Ramos (cell line): ENCODE results near the gene TIGIT.

Experiments used
- in situ Hi-C: fragments of 300-500 bp; cut with MboI; formaldehyde crosslinking; loops from one replicate; pipeline ENCODE4 v1.14.3; 2022; ENCODE audit warnings: low sequenced_read_pairs; ENCODE audit not compliant: unreplicated experiment

The TIGIT gene

DNA sequence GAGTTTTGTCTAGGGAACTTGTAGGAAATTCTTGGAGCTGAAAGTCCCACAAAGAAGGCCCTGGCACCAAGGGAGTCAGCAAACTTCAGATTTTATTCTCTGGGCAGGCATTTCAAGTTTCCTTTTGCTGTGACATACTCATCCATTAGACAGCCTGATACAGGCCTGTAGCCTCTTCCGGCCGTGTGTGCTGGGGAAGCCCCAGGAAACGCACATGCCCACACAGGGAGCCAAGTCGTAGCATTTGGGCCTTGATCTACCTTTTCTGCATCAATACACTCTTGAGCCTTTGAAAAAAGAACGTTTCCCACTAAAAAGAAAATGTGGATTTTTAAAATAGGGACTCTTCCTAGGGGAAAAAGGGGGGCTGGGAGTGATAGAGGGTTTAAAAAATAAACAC, 15.0 kb downstream of the TIGIT start:
- in situ Hi-C loops: no loop called here

DNA sequence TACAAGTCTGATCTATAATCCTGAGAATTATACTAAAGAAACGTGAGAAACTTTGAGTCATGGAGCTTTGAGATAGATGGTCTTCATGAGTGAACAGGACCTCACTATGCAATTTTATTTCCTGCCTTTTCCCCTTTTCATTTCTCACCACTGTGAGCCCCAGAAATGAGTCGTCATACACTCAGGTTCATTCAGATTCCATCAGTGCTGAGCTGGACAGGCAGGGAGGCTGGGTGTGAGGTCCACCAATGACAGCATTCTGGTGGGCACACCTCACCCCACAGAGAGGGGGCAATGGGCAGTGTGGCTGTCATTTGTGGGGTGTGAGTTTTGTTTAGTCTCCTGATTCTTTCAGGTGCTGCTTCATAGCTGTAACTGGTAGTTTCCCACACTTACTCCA, 16.9 kb downstream of the TIGIT start:
- in situ Hi-C loops: no loop called here

DNA sequence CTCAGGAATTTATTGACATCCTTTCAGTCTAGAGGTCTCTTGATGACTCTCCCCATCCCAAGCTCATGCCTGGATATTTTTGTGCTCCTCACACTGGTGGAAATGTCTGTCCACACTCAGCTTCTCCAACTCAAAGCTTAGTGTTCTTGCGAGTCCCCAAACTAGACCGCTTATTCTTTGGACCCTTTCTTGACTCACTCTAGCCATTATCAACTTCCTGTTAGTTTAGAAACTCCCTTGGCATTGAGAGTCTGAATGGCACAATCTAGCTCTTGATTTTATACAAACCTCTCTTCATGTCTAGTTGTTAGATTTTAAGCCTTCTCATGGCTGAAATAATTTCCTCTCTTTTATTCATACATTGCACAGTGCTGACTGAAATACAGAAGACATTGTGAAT, 19.6 kb downstream of the TIGIT start:
- in situ Hi-C loops: no loop called here

GRCh38 chr3:114314282-114314681, 20.5 kb downstream of the TIGIT start:
- in situ Hi-C loops: no loop called here

DNA sequence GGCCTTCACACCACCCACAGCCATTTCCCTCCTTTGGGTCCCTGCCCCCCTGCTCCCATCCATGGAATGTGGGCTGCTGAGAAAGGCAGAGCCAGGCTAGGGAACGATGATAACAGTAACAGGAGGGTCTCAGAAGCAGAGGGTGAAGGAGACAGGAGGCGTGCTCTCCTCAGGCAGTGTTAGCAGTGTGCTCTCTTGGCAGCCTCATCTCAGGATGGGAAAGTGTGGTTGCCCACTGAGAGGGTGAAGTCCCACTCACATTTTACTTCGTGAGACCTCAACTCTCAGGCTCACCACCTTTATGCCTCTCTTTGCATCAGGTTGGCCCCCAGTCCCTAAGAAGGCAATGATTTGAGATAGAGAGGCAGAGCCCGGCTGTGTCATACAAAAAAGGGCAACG, 24.5 kb downstream of the TIGIT start:
- in situ Hi-C loops: no loop called here

- in situ Hi-C loops: no loop called here
Observed at GRCh38 chr3:114319453-114319852, 25.6 kb downstream of the TIGIT start.

DNA sequence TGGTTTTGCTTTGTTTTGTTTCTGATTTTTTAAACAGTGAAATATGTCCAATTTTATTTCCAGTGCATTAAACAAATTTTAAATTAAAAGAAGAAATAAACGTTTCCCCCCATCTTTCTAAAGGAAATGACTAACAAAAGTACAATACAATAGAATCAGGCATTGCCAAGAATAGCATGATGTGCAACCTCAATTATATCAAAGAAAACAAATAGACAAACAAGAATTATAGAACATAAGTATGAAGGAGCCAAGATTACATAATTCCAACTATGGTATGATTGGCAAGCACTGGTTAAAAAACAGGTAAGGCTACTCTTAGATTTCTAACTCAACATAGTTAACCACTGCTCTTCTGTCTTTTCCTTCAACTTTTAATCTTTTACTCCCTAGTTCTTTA, 26.4 kb downstream of the TIGIT start:
- in situ Hi-C loops: no loop called here

DNA sequence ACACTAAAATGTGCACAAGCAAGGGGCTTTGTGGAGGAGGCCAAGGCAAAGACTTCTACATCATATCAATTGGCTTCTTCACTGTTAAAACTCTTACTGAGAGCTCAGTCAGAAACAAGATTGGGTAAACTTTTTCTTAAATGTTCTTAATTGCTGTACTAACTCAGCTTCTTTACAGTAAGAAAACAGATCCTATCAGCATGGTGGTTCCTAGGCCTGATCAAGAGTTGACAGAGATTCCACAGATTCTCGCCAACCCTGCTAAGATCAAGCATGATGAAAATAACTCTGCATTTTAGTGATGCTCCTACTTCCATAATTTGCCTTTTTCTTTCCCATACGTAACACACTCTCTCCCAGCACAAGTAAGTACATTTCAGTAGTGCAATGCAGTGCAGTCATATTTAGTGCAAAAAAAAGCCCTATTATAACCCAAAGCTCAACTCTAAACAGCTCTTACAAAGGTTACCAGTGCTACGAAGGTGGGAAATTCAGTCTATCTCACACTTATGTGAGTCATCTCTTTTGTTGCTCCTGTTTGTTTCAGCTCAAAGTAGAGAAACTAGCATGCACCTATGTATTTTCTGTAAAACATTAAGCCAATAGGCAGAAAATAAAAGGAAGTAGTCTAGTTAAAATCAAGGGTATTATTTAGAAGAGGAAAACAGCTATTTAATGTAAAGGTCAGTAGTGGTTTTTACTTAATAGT, 29.9 kb downstream of the TIGIT start:
- in situ Hi-C loops: no loop called here

- in situ Hi-C loops: no loop called here
Observed at GRCh38 chr3:114327665-114328064, 33.8 kb downstream of the TIGIT start.

- in situ Hi-C loops: no loop called here
Observed at GRCh38 chr3:114328345-114328744, 34.5 kb downstream of the TIGIT start.

GRCh38 chr3:114329823-114330222, 36.0 kb downstream of the TIGIT start:
- in situ Hi-C loops: no loop called here

DNA sequence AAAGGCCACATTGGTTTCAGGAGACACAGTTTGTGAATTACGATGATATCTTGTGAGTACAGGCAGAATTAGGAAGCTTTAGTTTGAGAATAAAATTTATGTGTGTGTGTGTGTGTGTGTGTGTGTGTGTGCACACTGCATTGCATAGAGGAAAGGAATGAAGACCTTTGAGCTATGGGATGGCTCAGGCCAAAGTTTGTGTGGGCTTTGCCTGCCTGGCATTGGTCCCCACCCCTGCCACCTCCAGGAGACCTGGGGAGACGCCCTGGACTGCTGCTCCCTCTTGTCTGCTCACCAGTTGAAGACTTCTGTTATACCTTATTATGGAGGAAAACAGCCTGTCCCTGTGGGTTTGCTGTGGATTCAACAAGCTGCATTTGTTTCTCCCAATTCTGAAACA, 37.2 kb downstream of the TIGIT start:
- in situ Hi-C loops: no loop called here

- in situ Hi-C loops: no loop called here
Observed at GRCh38 chr3:114331710-114332109, 37.9 kb downstream of the TIGIT start.

- in situ Hi-C loops: no loop called here
Observed at GRCh38 chr3:114332342-114333179, 38.7 kb downstream of the TIGIT start.

DNA sequence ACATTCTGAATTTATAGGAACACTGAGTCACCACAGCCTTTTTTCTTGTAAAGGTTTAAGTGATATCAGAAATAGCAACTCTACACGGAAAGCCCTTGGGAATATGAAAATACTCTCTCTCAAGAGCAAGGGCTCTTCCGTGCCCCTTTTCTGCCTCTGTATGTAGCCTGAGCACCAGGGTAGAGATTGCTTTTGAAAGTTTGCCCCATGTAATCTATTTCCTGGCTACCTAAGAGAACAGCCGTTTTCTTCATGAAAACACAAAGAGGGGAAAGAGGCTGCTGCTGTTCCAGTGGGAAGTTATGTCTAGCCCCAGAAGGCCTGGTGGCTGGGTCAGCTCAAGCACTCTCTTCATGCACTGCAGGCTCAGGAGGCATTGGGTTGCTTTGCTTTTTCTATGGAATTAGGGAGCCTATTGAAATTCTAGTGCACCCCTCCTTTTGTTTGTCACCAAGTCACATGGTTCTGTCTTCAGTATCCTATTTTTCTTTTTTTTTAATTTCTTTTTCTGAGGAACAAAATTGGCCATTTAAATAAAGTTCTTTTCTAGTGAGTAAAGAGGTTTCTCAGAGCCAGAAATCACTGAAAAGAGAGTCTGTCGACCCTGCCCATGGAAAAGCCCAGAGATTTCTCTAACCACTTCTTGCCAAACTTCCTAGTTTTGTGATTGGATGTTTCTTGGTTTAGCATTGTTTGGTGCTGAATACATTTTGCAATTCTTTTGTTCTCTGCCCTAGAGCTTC, 39.5 kb downstream of the TIGIT start:
- in situ Hi-C loops: no loop called here

GRCh38 chr3:114333923-114334240, 40.1 kb downstream of the TIGIT start:
- in situ Hi-C loops: no loop called here

DNA sequence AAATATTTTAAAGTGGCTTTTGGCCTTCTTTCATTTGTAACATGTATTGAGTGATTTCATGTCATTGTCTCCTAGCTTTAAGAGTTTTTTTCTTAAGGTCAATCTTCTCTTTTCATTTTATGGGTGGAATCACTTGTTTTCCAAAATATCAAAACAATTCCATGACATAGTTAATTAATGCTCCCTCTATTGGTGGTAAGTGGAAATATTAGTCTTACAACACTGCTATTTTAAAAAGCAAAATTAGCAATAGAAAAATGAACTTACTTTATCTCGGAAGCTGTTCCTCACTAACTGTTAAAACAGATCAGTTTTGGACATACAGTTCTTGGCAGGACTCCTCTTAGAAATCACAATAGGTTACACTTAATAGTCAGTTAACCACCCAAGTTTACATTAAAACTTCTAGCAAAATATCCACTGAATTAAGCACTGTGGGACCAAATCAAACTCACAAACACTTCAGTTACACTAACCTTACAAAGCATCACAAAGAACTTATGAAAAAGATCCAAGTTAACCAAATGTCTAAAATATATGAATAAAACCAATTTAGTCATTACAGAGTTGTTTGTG, 42.4 kb downstream of the TIGIT start:
- in situ Hi-C loops: no loop called here

- in situ Hi-C loops: no loop called here
Observed at GRCh38 chr3:114336857-114337256, 43.0 kb downstream of the TIGIT start.

DNA sequence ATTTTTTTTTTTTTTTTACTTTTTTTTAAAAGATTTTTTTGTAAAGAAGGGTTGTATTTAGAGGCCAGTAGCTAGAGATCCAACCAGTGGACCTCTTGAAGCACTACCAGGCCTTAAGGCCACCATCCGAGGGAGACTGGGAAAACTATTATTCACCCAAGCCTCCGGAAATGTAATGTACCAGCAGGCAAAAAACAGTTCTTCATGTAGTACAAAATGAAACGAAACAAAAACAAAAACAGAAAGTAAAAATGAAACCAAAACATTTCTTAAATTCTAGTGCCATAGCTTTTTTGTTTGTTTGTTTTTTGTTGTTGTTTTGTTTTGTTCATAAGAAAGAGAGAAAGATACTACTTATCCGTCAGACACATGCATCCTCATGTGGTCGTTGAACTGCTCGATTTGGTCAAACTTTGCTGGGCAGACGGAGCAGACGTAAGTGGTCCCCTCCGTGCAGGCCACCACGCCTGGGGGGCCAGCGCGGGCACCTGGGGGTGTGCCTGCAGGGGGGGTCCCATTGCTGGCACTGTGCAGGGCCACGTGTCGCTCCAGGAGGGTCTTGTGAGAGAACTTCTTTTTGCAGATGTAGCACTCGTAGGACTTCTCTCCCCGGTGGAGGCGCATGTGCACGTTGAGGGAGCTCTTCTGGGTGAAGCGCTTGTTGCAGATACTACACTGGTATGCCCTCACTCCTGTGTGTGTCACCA, 45.0 kb downstream of the TIGIT start:
- in situ Hi-C loops: no loop called here

DNA sequence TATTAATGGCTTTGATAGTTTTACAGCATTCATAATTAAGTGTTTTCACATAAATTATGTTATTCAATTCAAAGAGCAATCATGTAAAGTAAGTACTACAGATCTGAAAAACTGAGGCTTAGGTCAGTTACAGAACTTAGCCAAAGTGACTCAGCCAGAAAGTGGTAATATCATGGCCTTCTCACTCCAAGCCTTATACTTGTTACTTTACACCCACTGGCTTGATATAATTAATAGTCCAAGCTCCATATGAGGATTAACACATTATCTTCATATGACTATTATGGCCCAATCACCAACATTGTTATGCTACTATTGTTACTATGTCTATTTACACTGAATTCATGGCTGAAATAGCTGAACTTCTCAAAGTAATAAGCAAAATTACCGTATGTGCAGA, 50.7 kb downstream of the TIGIT start:
- in situ Hi-C loops: no loop called here
